ENCODE results near the gene AMT. TPM values are rescaled to one million over a fixed set of nuclear protein-coding genes. Genes with fewer than 3 reads are reported as not detected.

Gene AMT
- total RNA-seq, 4 donors from 2014 or later: 0.32 to 11.4 (median 7.6) TPM

DNA sequence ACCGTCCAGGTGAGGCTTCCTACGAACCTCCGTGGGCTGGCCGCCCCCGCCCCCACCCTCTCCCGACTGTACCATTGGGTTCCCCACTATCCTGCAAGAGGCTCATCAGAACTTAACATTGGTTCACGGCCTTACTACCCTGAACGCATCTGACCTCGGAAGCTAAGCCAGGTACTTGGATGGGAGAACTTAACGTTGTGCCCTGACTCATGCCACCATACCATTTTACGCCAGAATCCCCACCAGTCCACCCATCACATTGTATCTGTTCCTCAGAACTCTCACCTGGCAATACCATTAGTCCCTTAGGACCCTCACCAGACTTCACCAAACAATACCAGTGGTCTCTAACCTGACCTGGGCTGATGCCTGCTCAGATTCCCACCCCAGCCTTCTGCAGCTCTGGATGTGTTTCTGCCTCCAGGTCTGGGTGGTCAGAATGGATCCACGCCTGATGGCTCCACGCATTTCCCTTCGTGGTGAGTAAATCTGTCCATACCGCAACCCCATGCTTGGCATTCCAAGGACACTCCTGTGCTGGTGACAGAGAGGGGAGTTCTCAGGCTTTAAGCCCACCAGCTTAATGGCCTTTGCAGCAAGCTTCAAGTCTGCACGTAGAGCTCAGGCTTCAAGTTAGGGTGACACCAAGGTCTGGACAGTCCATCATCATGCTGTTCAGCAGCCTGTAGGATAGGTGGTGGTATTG lies 9.5 kb downstream of the AMT start:
- H3K9me3 ChIP-seq: no peaks in the 10 kb centered on the region
- no peaks in the 10 kb centered on the region for H3K27me3 ChIP-seq
- WGBS, 2 donors (ENCODE audit: low coverage in 1 of 2): 34 to 84% methylated on average over 4 to 5 of the region's 16 CpGs
- H3K36me3 ChIP-seq: peaks cover 0 to 38% of the 10 kb centered on the region in 2 donors
- peak overlapping the region; percentile 61 to 98 for H3K4me3 ChIP-seq
- TF ChIP-seq POLR2A (IDR thresholded peaks at IDR 0.05) (no peak), EP300 (IDR thresholded peaks at IDR 0.05) (no peak), POLR2AphosphoS5 (IDR thresholded peaks at IDR 0.05) (no peak)
- TF ChIP-seq, protein P1, sequence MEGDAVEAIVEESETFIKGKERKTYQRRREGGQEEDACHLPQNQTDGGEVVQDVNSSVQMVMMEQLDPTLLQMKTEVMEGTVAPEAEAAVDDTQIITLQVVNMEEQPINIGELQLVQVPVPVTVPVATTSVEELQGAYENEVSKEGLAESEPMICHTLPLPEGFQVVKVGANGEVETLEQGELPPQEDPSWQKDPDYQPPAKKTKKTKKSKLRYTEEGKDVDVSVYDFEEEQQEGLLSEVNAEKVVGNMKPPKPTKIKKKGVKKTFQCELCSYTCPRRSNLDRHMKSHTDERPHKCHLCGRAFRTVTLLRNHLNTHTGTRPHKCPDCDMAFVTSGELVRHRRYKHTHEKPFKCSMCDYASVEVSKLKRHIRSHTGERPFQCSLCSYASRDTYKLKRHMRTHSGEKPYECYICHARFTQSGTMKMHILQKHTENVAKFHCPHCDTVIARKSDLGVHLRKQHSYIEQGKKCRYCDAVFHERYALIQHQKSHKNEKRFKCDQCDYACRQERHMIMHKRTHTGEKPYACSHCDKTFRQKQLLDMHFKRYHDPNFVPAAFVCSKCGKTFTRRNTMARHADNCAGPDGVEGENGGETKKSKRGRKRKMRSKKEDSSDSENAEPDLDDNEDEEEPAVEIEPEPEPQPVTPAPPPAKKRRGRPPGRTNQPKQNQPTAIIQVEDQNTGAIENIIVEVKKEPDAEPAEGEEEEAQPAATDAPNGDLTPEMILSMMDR (IDR thresholded peaks at IDR 0.05): no peak
- H3K4me1 ChIP-seq: peaks cover 0 to 72% (median 34%) of the 10 kb centered on the region in 3 donors
- ATAC-seq: no peak
- H3K27ac ChIP-seq: peak overlapping the region; percentile 79 to 100 (median 98)

DNA sequence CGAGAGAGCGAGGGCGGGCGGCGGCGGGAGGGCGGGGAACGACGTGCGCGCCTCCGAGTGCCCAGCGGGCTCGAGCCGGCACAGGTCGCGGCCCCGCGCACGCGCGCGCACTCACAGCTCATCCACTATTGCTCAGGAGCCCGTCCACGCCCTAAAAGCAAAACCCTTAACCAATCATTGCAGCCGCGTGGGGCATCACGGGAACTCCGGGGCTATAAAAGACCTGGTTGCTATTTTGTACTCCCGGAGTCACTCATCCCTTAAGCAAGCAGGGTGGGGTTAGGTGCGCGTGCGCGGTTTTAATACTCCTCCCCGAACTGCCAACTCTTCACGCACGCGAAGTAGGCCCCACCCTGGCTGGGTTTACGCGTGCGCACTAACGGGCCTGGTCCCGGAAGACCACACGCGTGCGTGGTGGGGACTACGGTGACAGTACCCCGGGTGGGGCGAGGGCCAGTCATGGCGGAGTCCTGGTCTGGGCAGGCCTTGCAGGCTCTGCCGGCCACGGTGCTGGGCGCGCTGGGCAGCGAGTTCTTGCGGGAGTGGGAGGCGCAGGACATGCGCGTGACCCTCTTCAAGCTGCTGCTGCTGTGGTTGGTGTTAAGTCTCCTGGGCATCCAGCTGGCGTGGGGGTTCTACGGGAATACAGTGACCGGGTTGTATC lies 10.2 kb downstream of the AMT start, which contains the start of the genes RHOA and TCTA:
Gene RHOA, minus strand, starts transcription at position 9 of the 664 bp plus-strand sequence. CDS start 36,387 bp downstream, outside the sequence.
Gene TCTA, plus strand, starts transcription at position 456 of the 664 bp plus-strand sequence. Its CDS starts 4 bp downstream, at position 460.
- ATAC-seq: peak; percentile 95
- peak within 1 kb of the TSS; percentile 94 to 100 (median 98) for H3K27ac ChIP-seq
- H3K4me1 ChIP-seq: peaks cover 0 to 75% (median 37%) of the 10 kb centered on the region in 3 donors
- WGBS, 2 donors (ENCODE audit: low coverage in 1 of 2): 0% methylated on average over 1 of the region's 62 CpGs; no CpG with 5 or more reads in 1 of the 2 donors
- H3K4me3 ChIP-seq: peak within 1 kb of the TSS; percentile 72 to 98
- no peaks in the 10 kb centered on the region for H3K9me3 ChIP-seq
- no peaks in the 10 kb centered on the region for H3K27me3 ChIP-seq
- TF ChIP-seq, protein P1 (IDR thresholded peaks at IDR 0.05): peak in 1 of 4 experiments; percentile 8
- no peak for TF ChIP-seq EP300 (IDR thresholded peaks at IDR 0.05)
- TF ChIP-seq POLR2A (IDR thresholded peaks at IDR 0.05): peak; percentile 91 to 94
- peak; percentile 98 for TF ChIP-seq POLR2AphosphoS5 (IDR thresholded peaks at IDR 0.05)
- H3K36me3 ChIP-seq: peaks cover 0 to 31% of the 10 kb centered on the region in 2 donors

DNA sequence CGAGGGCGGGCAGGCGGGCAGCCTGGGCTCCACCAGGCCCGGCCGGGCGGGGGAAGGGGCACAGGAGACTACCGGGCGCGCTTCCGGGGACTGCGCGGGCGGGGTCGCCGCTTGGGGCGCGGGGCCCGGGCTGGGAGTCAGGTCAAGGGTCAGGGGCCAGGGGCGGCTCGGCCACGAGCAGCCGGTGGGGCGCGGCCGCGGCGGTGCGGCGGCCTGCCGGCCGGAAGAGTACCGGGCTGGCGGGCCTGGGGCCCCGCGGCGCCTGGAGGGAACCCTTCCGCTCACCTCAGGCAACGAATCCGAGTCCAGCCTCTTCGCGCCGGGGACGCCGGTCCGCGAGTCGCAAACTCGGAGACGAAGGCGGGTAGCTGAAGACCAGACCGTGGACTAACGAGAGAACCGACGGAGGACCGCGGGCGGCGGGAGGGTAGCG lies 10.7 kb downstream of the AMT start:
- Histone ChIP-seq H3K36me3 (peaks cover 0 to 25% of the 10 kb centered on the region in 2 donors), H3K27me3 (no peaks in the 10 kb centered on the region), H3K9me3 (no peaks in the 10 kb centered on the region), H3K4me1 (peaks cover 0 to 77% (median 42%) of the 10 kb centered on the region in 3 donors), H3K27ac (peak overlapping the region; percentile 94 to 100 (median 98)), H3K4me3 (peak overlapping the region; percentile 72 to 98)
- peak; percentile 36 for ATAC-seq
- TF ChIP-seq POLR2A (IDR thresholded peaks at IDR 0.05) (peak; percentile 54 to 67), POLR2AphosphoS5 (IDR thresholded peaks at IDR 0.05) (peak; percentile 58), EP300 (IDR thresholded peaks at IDR 0.05) (no peak)
- TF ChIP-seq, protein P1 (IDR thresholded peaks at IDR 0.05): peak in 2 of 4 experiments; percentile 18 to 30
- WGBS, 2 donors (ENCODE audit: low coverage in 1 of 2): no CpG with 5 or more reads among the region's 59 CpGs

DNA sequence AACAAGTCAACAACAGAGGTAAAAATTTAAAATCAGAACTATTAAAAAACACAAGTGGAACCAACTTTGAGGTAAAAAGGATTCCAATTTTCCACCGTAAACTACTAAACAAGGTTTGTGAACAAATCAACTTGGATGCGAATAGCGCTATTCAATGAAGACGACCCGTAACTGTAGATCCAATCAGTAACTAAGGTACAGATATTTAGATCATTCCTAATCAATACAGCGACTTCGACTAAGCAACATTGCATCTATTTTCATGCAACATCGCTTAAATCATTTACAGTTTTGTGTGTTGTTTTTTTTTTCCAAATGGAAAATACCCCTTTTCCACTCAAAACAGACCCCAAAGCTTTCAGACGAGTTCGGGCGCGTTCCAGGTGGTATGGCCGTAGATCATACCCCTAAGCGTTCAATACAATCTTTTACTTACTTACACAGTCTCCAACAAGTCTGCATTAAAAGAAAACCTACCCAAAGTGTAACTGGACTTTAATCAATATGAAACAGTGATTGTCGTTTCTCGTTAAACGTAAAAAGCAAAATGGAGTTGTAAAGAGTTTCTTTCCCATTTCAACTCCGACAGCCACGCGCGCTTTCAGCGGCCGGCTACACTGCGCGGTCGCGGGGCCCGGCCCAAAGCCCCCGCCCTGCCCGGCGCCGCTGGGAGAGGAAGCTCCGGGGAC lies 11.3 kb downstream of the AMT start:
- Histone ChIP-seq H3K4me1 (peaks cover 3 to 80% (median 48%) of the 10 kb centered on the region in 3 donors), H3K27ac (peak overlapping the region; percentile 94 to 100 (median 98)), H3K36me3 (peaks cover 0 to 20% of the 10 kb centered on the region in 2 donors), H3K4me3 (peak overlapping the region; percentile 72 to 98), H3K27me3 (no peaks in the 10 kb centered on the region), H3K9me3 (no peaks in the 10 kb centered on the region)
- 0% methylated on average over 19 to 33 of the region's 33 CpGs for WGBS, 2 donors (ENCODE audit: low coverage in 1 of 2)
- ATAC-seq: no peak
- TF ChIP-seq, protein P1 (IDR thresholded peaks at IDR 0.05): no peak
- no peak for TF ChIP-seq POLR2AphosphoS5 (IDR thresholded peaks at IDR 0.05)
- TF ChIP-seq EP300 (IDR thresholded peaks at IDR 0.05): no peak
- no peak for TF ChIP-seq POLR2A (IDR thresholded peaks at IDR 0.05)

Measured in gastroesophageal sphincter (tissue), 4 donors.